Activated CD4-positive, CD25-positive, alpha-beta regulatory T cell treated with anti-CD3 and anti-CD28 coated beads, Interleukin-2, amount 50 U/mL, for 16 hours (primary cell): ENCODE measurements around the gene SERPINE2.

Experiments used
- DNase-seq: peaks from one replicate; pipeline ENCODE4 v3.0.0-alpha.2; 2020; ENCODE audit warnings: low read depth, low spot score

Gene SERPINE2

GRCh38 chr2:224039080-224039769 lies at the start of gene SERPINE2:
Gene SERPINE2 (minus strand): TSS chr2:224039286. CDS start chr2:224001900, 37,386 bp downstream.
- no peak for DNase-seq

DNA sequence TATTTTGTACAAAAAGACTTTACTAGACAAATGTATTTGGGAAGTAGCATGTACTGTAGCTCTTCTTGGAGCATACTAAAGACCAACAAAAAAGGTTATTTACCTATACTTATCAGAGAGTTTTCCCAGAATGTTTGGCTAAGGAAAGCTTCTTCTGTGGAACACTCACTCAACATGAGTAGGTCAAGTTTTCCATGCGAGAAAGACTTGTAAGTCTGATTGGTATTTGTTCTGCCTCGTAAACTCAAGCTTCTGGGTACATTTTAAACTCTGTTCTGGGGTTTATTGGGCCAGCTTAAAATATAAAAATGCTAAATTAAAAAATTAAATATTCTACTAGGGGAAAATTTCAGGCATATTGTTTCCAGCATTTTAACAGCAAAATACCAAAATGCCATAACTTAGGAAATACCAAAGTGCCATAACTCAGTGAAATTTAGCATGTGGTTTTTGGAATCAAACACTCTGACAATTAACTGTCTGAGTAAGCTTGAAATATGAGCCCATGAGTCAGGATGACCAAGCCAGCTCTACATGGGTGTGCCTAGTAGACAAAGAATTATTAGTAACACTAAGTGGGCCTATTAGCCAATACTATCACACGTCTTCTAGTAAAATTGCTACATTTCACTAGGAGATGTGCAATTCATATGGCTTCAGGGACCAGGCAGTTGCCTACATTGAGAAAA lies 47.3 kb upstream of the SERPINE2 start:
- DNase-seq, result no peak

GRCh38 chr2:224085811-224086210 lies 46.7 kb upstream of the SERPINE2 start:
- DNase-seq, result no peak

DNA sequence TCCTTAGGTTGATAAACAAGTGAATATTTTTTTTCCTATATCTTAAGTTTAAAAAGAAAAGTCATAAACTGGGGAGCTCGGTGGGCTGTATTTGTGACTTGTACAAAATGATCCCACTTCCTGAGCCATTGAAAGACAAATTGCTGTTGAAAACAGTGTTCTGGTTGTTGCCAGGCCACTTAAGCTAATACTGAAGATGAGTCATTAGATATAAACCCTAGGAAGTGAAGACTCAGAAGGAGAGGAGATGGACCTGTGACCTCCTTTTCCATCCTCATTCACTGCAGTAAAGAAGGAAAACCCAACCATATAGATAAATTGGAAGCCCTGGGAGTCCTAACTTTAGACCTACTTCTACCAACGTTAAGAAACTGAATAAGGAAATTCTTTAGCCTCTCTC lies 46.2 kb upstream of the SERPINE2 start:
- DNase-seq, result no peak

DNA sequence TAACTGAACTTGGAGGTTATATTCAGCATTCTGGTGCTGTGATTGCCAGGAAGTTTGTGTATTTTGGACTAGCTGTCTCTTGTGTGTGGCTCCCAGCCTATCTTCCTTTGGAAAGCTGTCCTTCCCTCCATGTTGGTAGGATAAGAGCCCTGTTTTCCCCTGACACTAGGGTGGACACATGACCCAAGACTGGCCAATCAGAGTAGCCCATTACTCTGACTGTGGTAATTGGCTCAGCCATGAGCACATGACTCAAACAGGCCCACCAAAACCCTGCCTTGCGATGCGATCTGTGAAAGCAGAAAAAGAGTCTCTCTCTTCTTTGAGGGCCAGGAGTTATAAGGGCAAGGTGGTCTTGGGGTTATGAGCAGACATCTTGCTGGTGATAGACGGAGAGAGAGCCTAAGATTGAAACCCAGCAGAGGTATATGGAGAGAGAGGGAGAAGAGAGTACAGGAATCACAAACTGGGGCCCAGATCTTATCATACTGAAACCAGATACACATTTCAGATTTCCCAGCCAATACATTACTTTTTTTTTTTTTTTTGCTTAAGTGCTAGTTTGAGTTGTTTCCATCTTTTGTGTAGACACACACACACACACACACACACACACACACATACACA lies 45.3 kb upstream of the SERPINE2 start:
- no peak for DNase-seq

- no peak for DNase-seq
Observed at GRCh38 chr2:224083638-224084037, 44.6 kb upstream of the SERPINE2 start.

- no peak for DNase-seq
Observed at GRCh38 chr2:224078656-224079055, 39.6 kb upstream of the SERPINE2 start.

DNA sequence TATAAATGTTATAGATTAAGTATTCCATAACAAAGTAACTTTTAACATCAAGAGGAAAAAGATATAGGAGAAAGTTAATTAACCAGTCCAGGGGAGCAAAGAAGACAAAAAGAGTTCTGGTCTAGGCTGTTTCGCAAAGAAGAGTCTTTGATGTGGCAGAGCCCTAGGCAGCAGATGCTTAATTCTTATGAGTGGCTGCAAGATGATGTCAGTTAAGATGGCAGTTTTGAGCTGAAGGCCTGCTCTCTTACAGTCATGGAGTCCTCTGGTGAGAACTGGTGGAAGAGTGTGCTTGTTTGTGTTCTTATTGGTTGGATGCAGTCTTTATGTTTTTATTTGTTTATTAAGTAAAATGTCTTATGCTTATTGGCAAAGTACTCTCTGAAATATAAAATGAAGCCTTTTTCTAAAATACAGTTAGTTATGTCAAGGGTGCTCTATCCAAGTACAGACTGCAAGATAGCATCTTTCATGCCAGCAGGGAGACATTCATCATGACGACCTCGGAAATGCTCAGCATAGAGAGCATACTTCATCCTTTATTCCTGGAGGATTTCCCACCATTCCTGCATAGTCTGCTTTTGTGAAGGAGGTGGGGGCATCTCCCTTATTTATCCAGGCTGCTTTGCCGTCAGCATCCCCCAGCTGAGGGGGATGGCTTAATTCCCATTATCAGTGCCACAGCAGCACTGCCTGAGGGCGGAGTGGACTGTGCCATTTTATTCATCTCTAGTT lies 38.9 kb upstream of the SERPINE2 start:
- DNase-seq, result no peak

DNA sequence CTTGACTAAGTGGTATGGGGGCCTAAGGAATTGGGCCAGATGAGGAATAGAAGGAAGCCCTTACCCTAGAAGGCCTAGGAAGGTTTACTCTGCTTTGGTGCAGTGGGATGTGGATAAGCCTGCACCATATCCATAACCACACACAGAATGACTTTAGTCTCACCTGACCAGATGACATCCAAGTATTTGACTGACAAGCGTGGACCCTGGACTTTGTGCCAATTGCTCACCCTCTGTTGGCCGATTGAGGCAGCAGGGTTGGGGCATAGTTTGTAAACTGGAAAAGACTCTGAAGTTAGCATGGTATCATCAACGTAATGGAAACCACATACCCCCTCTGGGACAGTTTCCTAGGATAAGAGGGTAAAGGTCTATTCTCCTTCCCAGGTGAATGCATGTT lies 36.5 kb upstream of the SERPINE2 start:
- no peak for DNase-seq

GRCh38 chr2:224073676-224074075 lies 34.6 kb upstream of the SERPINE2 start:
- no peak for DNase-seq

- no peak for DNase-seq
Observed at GRCh38 chr2:224072541-224073188, 33.6 kb upstream of the SERPINE2 start.

GRCh38 chr2:224069172-224069571 lies 30.1 kb upstream of the SERPINE2 start:
- no peak for DNase-seq

DNA sequence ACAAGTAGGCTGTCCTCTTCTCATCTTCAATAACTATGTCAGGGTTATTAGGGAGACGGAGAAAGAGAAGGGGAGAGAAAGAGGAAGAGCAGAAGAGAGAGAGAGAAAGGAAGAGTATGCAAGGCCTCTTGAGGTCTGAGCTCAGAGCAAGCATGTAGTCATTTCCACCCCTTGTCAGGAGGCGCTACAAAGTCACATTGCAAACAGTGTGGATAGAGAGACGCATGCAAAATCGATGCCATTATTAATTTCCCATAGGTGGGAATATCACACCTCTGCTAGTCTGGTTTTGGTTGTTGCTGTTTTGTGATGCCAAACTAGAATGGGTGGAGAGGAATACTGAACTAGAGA lies 24.2 kb upstream of the SERPINE2 start:
- no peak for DNase-seq

DNA sequence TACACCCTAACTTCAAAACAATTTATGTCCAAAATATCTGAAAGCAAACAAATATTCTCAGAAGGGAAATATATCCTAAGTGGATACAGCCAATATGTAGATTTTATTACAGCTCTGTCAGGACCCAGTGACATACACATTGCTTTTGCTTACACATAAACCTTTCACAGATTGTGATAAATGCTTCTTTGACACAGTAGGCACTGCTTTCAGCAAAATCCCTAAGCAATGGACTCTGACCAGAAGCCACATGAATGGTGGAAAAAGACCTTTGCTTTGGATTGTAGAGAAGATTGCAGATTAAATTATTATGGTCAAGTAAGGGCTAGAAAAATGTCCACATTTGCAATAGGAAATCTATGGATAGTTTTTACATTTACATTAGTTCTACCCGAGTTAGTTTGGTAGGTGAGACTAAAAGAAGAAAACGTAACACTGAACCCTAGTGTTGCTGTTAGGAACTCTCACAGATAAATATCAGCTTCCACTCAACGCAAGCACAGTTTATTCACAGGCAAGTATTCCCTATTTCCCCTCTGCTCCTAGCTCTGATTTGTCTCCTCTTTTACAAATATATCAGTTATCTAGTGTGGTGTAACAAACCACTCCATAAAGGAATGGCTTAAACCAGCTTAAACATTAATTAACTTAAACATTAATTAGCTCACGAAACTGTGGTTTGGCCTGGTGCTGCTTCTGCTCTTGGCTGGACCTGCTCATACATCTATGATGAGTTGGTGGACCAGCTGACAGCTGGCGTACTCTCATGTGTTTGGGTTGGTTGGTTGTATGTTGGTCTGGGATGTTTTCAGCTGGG lies 23.6 kb upstream of the SERPINE2 start:
- DNase-seq, result no peak

DNA sequence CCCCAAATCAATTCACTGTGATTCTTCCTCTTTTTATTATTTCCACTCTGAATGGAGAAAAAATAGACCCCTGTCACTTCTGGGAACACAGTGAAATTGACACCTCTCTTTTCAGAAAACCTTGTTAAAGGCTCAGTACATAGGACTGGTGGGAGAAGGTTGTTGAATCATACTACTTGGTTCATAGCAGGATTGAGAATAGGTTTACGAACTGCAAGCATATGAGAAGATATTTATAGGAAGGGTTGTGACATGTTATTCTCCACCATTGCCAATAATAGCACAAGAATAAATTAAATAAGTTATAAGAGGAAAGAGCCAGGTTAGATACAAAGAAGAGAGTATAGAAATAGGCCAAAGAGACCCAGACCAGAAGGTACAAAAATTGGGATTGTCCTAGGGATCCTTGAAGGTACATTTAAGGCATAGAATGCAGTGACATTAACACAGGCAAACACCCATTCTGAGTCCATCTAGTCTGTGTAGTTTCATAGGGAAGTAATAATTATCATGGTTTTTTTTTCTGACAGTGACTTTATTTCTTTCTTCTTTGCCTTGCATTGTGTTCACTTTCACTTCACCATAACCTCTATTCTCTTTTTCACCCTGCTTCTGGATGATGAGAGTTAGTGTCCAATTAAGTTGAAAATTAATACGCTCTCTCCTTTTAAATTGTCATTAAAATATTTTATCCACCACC lies 21.8 kb upstream of the SERPINE2 start:
- DNase-seq, result no peak

GRCh38 chr2:224059178-224059577 lies 20.1 kb upstream of the SERPINE2 start:
- no peak for DNase-seq

DNA sequence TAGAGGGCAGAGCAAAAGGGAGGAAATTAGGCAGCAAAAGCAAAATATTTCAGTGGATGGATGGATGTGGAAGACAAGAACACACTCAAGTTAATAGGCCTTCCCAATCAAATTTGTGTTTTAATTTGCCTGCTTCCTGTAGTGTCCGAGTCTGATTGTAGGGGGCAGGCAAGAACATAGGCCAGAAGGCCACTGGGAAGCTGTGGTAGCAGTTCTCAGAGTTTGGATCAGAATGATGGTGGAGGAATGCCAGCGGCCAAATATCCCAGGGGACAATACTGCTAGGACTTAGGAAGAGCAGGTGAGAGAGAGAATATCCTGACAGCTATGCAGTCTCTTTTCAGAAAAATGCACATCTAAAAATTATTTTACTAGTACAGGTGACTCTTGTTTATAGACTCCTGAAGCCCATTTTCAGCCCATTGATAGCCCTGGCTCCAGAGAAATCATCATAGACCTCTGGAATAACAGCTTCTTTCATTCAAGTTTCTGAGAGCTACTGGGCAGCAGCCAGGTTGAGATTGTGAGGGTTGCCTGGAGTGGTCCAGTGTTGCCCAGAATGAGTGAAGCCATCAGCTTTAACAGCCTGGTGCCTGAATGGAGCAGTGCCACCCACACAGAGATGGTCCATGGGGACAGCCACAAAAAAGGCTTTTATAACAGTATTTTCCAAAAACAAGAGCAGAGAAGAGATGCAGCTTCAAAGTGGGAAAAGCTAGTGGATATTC lies 19.1 kb upstream of the SERPINE2 start:
- no peak for DNase-seq

GRCh38 chr2:224056889-224057288 lies 17.8 kb upstream of the SERPINE2 start:
- DNase-seq, result no peak

GRCh38 chr2:224055101-224055500 lies 16.0 kb upstream of the SERPINE2 start:
- no peak for DNase-seq

GRCh38 chr2:224046752-224047151 lies 7.7 kb upstream of the SERPINE2 start:
- DNase-seq, result no peak
